ENCODE data around the gene AOPEP.
"Not testable (repeated sequence)": the region's sequence is repeated elsewhere in the genome, so short reads cannot be mapped to it uniquely, and the experiment has no call there.

Gene AOPEP

GRCh38 chr9:94819161-94819687 lies 92.7 kb downstream of the AOPEP start:
- DNase-seq: no peak

GRCh38 chr9:94821098-94821887 lies 94.8 kb downstream of the AOPEP start:
- DNase-seq: no peak

- no peak for DNase-seq
Measured at GRCh38 chr9:94822273-94822672, 95.8 kb downstream of the AOPEP start.

GRCh38 chr9:94823710-94824109 lies 97.2 kb downstream of the AOPEP start:
- DNase-seq: no peak

- no peak for DNase-seq
Measured at GRCh38 chr9:94824411-94824810, 97.9 kb downstream of the AOPEP start.

- no peak for DNase-seq
Measured at GRCh38 chr9:94824913-94825610, 98.6 kb downstream of the AOPEP start.

GRCh38 chr9:94825611-94825958 lies 99.1 kb downstream of the AOPEP start:
- DNase-seq: no peak

GRCh38 chr9:94826044-94826443 lies 99.5 kb downstream of the AOPEP start:
- no peak for DNase-seq

GRCh38 chr9:94826644-94827410 lies 100.3 kb downstream of the AOPEP start:
- DNase-seq: no peak

GRCh38 chr9:94827584-94828304 lies 101.2 kb downstream of the AOPEP start:
- no peak for DNase-seq

- no peak for DNase-seq
Measured at GRCh38 chr9:94829380-94830070, 103.0 kb downstream of the AOPEP start.

GRCh38 chr9:94830071-94830604 lies 103.6 kb downstream of the AOPEP start:
- not testable (repeated sequence) for DNase-seq

GRCh38 chr9:94833802-94834201 lies 107.3 kb downstream of the AOPEP start:
- no peak for DNase-seq

- no peak for DNase-seq
Measured at GRCh38 chr9:94837404-94837803, 110.9 kb downstream of the AOPEP start.

GRCh38 chr9:94839398-94839797 lies 112.9 kb downstream of the AOPEP start:
- DNase-seq: no peak

- no peak for DNase-seq
Measured at GRCh38 chr9:94840738-94841137, 114.2 kb downstream of the AOPEP start.

GRCh38 chr9:94843134-94843533 lies 116.6 kb downstream of the AOPEP start:
- DNase-seq: no peak

- no peak for DNase-seq
Measured at GRCh38 chr9:94846739-94847138, 120.2 kb downstream of the AOPEP start.

- DNase-seq: no peak
Measured at GRCh38 chr9:94847486-94847885, 121.0 kb downstream of the AOPEP start.

GRCh38 chr9:94848791-94849190 lies 122.3 kb downstream of the AOPEP start:
- DNase-seq: not testable (repeated sequence)

GRCh38 chr9:94850540-94851434 lies 124.3 kb downstream of the AOPEP start:
- no peak for DNase-seq
